BLaER1 treated with 17β-estradiol and CSF1 and Interleukin-3, amounts not matched to agents 10 nM and 100 nM (cell line): ENCODE data around the gene IFIT3.
"Not testable (repeated sequence)": the region's sequence is repeated elsewhere in the genome, so short reads cannot be mapped to it uniquely, and the experiment has no call there.

Experiments
- H3K27ac ChIP-seq, 11 experiments: shearing (Covaris generic); formaldehyde crosslinking; 2 replicates each; pipeline ENCODE4 v1.8.1; 2022
- H3K27me3 ChIP-seq, 11 experiments: shearing (Covaris generic); formaldehyde crosslinking; 2 replicates each; pipeline ENCODE4 v1.8.1; 2022
- H3K36me3 ChIP-seq, 11 experiments: shearing (Covaris generic); formaldehyde crosslinking; 2 replicates each; pipeline ENCODE4 v1.8.1; 2022
- H3K4me1 ChIP-seq, 10 experiments: shearing (Covaris generic); formaldehyde crosslinking; 2 replicates each; pipeline ENCODE4 v1.8.1; 2022
- H3K4me2 ChIP-seq, 11 experiments: shearing (Covaris generic); formaldehyde crosslinking; 2 replicates each; pipeline ENCODE4 v1.8.1; 2022
- H3K4me3 ChIP-seq, 10 experiments: shearing (Covaris generic); formaldehyde crosslinking; 2 replicates each; pipeline ENCODE4 v1.8.1; 2022
- H3K9ac ChIP-seq, 11 experiments: shearing (Covaris generic); formaldehyde crosslinking; 2 replicates each; pipeline ENCODE4 v1.8.1; 2022
- H3K9me3 ChIP-seq, 11 experiments: shearing (Covaris generic); formaldehyde crosslinking; replicated peaks in 1 of 11; 2 replicates each; pipeline ENCODE4 v1.8.1; 2022
- H4K20me1 ChIP-seq, 11 experiments: shearing (Covaris generic); formaldehyde crosslinking; 2 replicates each; pipeline ENCODE4 v1.8.1; 2022
- Cebpa-rat ChIP-seq, 11 experiments: shearing (Covaris generic); IDR thresholded peaks; 2 replicates each; pipeline ENCODE4 v1.8.1; 2022

Gene IFIT3

DNA sequence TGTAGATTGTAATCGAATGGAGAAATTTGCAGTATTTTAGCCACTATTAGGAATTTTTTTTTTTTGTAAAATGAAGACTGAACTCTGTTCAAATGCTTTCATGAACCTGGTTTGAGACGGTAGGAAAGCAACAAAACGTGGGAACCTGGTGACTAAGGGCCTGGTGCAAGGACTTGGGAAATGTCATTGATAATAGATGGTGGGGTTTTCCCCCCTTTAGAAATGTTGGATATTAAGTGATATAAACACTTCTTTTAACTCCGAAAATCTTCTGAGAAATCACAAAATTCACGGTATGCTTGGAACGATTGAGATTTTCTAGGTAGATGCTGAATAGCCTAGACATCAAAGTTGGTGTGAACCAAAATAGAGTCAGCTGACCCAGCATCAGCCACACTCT is 19.5 kb upstream of the IFIT3 start:
- Histone ChIP-seq H3K4me2 (no peak overlapping the region), H3K9me3 (peaks cover 0 to 16% (median 0%) of the 10 kb centered on the region in 11 experiments; a peak in 2 of 22 replicates), H3K9ac (no peak overlapping the region), H3K27me3 (no peaks in the 10 kb centered on the region), H3K4me1 (peaks cover 15 to 33% (median 19%) of the 10 kb centered on the region in 10 experiments), H3K27ac (no peak overlapping the region), H4K20me1 (peaks cover 0 to 8% (median 0%) of the 10 kb centered on the region in 11 experiments; a peak in 2 of 22 replicates), H3K36me3 (peaks cover 7 to 39% (median 30%) of the 10 kb centered on the region in 11 experiments; a peak in 19 of 22 replicates), H3K4me3 (no peak overlapping the region)
- no peak for TF ChIP-seq Cebpa-rat (IDR thresholded peaks at IDR 0.05)

DNA sequence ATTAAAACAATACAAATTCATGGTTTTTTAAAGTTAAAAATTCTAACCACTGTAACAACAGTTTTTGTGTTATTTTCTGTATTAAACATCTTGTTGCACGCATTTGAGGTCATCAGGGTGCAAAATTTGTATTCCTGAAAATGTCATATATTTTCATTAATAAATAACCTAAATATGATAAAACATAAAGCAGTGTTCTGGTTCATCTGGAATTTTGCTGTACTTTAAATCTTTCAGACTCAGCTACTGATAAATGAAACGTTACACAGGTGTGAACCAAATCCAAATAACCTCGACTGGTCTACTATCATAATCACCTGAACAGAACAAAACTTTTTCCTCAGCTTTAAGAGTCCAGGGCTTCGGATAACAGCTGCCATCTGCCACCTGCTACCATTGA is 19.1 kb upstream of the IFIT3 start:
- Histone ChIP-seq H3K27ac (no peak overlapping the region), H3K36me3 (peaks cover 7 to 39% (median 30%) of the 10 kb centered on the region in 11 experiments; a peak in 19 of 22 replicates), H3K27me3 (no peaks in the 10 kb centered on the region), H3K9me3 (peaks cover 0 to 16% (median 0%) of the 10 kb centered on the region in 11 experiments; a peak in 2 of 22 replicates), H4K20me1 (peaks cover 0 to 6% (median 0%) of the 10 kb centered on the region in 11 experiments; a peak in 2 of 22 replicates), H3K4me2 (no peak overlapping the region), H3K4me3 (no peak overlapping the region), H3K4me1 (peaks cover 10 to 29% (median 14%) of the 10 kb centered on the region in 10 experiments), H3K9ac (no peak overlapping the region)
- no peak for TF ChIP-seq Cebpa-rat (IDR thresholded peaks at IDR 0.05)

DNA sequence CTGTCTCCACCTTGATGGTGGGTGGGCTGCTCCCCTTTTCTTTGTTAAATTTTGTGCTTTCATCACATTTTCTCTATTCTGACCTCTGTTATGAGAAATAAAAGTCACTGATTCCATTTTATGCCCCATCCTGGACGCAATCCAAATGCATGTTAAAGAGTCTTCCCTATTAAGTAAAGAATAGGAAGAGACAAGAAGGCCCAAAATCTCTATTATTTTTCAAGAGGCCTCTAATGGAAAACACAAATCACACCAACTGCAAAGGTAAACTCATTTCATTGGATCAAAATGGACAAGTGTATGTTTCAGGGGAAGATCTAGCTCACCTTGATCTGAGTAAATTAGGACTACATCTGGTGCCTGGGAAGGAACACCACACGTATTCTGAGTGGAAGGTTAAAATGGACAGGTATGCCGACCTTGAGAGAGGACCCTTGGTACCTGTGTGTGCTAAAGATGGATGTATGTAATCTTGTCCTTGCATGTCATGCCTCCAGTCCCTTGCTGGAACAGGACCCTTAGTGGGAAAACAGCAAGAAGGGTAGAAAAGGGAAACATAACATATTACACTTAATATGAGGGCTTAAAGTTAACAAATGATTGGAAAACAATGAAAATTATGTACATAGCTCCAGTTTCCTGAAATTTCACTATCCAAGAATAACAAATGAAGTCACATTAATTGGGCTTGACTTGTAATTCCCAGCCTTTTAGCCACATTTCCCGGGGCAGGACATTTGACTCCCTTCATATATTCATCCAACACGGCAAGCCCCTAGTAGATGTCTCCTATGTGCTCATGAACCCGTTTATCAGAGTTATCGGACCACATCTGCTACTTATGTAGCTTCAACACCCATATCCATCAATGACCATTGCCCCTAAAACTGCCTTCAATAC is 18.4 kb upstream of the IFIT3 start:
- Histone ChIP-seq H3K36me3 (peaks cover 7 to 39% (median 30%) of the 10 kb centered on the region in 11 experiments; a peak in 19 of 22 replicates), H3K4me1 (peaks cover 3 to 22% (median 10%) of the 10 kb centered on the region in 10 experiments; a peak in 16 of 20 replicates), H4K20me1 (no peaks in the 10 kb centered on the region; a peak in 1 of 22 replicates), H3K4me3 (no peak overlapping the region), H3K27me3 (no peaks in the 10 kb centered on the region), H3K9ac (no peak overlapping the region), H3K9me3 (peaks cover 0 to 16% (median 0%) of the 10 kb centered on the region in 11 experiments; a peak in 2 of 22 replicates), H3K27ac (no peak overlapping the region), H3K4me2 (no peak overlapping the region)
- TF ChIP-seq Cebpa-rat (IDR thresholded peaks at IDR 0.05), result no peak

DNA sequence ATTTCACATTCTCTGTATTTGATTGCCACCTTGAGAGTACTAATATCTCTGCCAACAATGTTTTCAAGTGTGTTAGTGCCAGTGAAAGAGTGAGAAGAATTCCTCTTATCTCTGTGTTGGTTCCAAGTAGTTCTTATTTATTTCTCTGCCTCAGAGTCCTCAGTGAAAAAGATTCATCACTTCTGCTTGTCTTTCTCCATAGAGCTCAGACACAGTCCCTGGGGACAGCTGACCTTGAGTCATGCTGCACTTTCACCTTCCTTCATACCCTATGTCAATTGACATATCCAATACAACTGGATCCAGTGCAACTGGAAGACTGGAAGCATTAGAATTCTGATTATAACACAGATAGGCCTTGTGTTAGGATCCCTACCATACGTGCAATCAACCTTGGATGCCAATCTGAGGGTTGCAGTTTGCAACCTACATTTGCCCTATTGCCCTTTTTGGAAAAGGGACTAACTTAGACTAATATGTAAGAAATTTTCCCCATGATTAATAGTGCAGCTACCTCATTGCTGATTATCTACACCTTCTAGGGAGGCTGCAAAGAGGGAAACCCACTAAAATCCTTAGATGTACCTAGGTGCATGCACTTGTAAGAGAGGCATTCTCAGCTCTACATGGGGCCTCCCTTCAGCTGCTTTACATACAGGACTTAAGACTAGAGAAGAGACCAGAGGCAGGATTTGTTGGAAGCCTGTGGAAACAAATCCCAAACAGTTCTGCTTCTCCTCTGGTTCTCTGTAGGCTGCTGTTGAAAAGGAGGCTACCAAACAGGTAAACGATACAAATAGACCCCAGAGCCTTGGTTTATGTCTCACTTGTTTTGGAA is 17.5 kb upstream of the IFIT3 start:
- peaks cover 0 to 16% (median 0%) of the 10 kb centered on the region in 11 experiments; a peak in 2 of 22 replicates for H3K9me3 ChIP-seq
- H3K4me1 ChIP-seq, result peaks cover 0 to 18% (median 10%) of the 10 kb centered on the region in 10 experiments; a peak in 12 of 20 replicates
- no peak for TF ChIP-seq Cebpa-rat (IDR thresholded peaks at IDR 0.05)
- H3K4me2 ChIP-seq, result no peak overlapping the region
- H3K27me3 ChIP-seq, result no peaks in the 10 kb centered on the region
- no peak overlapping the region for H3K27ac ChIP-seq
- H3K9ac ChIP-seq, result no peak overlapping the region
- no peaks in the 10 kb centered on the region; a peak in 1 of 22 replicates for H4K20me1 ChIP-seq
- no peak overlapping the region for H3K4me3 ChIP-seq
- H3K36me3 ChIP-seq, result peaks cover 7 to 39% (median 30%) of the 10 kb centered on the region in 11 experiments; a peak in 19 of 22 replicates

DNA sequence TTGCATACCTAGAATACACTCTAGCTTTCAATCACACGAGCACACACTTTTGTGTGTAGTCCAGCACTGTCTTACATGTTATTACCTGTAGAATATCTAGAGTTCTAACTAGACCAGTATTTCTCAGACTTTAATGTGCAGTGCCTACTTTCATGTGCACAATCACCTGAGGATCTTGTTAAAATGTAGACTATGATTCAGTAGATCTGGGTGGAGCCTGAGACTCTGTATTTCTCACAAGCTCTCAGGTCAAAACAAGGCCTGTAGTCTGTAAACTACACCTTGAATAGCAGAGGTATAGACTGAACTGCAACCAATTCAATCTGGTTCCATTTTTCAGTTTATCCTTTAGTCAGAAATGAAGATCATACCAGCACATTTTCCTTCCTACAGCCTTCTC is 14.8 kb upstream of the IFIT3 start:
- Histone ChIP-seq H3K4me3 (no peak overlapping the region), H3K9ac (no peak overlapping the region), H3K4me2 (no peak overlapping the region), H4K20me1 (no peaks in the 10 kb centered on the region; a peak in 1 of 22 replicates), H3K27me3 (no peaks in the 10 kb centered on the region), H3K27ac (no peak overlapping the region), H3K36me3 (peaks cover 0 to 16% (median 4%) of the 10 kb centered on the region in 11 experiments; a peak in 10 of 22 replicates), H3K4me1 (peaks cover 0 to 6% (median 0%) of the 10 kb centered on the region in 10 experiments; a peak in 2 of 20 replicates), H3K9me3 (peaks cover 0 to 8% (median 0%) of the 10 kb centered on the region in 11 experiments; a peak in 5 of 22 replicates)
- no peak for TF ChIP-seq Cebpa-rat (IDR thresholded peaks at IDR 0.05)

DNA sequence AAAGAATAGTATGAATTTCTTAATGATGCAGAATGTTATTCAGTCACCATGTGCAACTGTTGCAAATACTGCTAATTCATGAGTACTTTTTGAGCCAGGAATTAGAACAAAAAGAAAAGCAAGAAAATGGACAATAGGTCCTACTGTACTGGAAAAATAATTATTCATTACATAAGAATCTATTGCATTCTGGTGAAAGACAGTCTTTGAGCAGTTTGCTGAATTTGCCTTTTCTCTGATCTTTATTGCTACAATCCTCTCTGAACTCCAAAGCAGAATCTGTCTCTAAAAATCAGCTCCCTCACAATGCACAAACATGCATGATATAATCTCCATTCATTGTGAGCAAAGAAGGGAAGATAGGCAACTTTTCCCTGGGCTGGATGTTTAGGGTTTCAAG is 13.1 kb upstream of the IFIT3 start:
- Histone ChIP-seq H3K36me3 (no peaks in the 10 kb centered on the region), H3K4me2 (no peak overlapping the region), H3K9ac (no peak overlapping the region), H3K27me3 (no peaks in the 10 kb centered on the region), H3K27ac (no peak overlapping the region), H3K9me3 (peaks cover 0 to 10% (median 0%) of the 10 kb centered on the region in 11 experiments; a peak in 5 of 22 replicates), H4K20me1 (no peaks in the 10 kb centered on the region), H3K4me3 (no peak overlapping the region), H3K4me1 (peaks cover 0 to 6% (median 0%) of the 10 kb centered on the region in 10 experiments; a peak in 3 of 20 replicates)
- no peak for TF ChIP-seq Cebpa-rat (IDR thresholded peaks at IDR 0.05)

DNA sequence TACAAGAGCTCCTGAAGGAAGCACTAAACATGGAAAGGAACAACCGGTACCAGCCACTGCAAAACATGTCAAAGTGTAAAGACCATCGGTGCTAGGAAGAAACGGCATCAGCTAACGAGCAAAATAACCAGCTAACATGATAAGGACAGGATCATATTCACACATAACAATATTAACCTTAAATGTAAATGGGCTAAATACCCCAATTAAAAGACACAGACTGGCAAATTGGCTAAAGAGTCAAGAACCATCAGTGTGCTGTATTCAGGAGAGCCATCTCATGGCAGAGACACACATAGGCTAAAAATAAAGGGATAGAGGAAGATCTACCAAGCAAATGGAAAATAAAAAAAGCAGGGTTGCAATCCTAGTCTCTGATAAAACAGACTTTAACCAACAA is 9.8 kb upstream of the IFIT3 start:
- H3K27me3 ChIP-seq, H3K9ac ChIP-seq, H3K27ac ChIP-seq, H3K4me3 ChIP-seq, H3K4me1 ChIP-seq, H4K20me1 ChIP-seq, H3K4me2 ChIP-seq, H3K36me3 ChIP-seq: not testable (repeated sequence)
- peaks cover 0 to 10% (median under 1%) of the 10 kb centered on the region in 11 experiments; a peak in 9 of 22 replicates for H3K9me3 ChIP-seq

DNA sequence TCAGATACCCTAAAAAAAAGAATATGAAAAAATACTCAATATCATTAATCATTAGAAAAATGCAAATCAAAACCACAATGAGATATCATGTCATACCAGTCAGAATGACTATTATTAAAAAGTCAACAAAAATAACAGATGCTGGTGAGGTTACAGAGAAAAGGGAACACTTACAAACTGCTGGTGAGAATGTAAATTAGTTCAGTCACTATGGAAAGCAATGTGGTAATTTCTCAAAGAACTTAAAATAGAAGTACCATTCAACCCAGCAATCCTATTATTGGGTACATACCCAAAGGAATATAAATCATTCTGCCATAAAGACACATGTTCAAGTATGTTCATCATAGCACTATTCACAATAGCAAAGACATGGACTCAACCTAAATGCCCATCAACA is 2.7 kb upstream of the IFIT3 start:
- H3K27ac ChIP-seq, H3K4me3 ChIP-seq, H3K9ac ChIP-seq, H4K20me1 ChIP-seq, H3K27me3 ChIP-seq, H3K36me3 ChIP-seq: not testable (repeated sequence)
- Histone ChIP-seq H3K4me2 (peak overlapping the region in 1 of 11 experiments; percentile 19; a peak in 1 of 22 replicates), H3K9me3 (peaks cover 3 to 19% (median 14%) of the 10 kb centered on the region in 11 experiments; a peak in 15 of 22 replicates), H3K4me1 (peaks cover 28 to 39% (median 31%) of the 10 kb centered on the region in 10 experiments)

DNA sequence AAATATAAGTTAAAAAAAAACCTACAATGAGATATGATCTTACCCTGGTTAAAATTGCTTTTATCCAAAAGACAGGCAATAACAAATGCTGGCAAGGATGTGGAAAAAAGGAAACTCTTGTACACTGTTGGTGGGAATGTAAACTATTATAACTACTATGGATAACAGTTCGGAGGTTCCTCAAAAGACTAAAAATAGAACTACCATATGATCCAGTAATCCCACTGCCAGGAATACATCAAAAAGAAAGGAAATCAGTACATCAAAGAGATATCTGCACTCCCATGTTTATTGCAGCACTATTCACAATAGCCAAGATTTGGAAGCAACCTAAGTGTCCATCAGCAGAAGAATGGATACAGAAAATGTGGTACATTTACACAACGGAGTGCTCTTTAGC is 1.9 kb upstream of the IFIT3 start:
- not testable (repeated sequence) for H3K9ac ChIP-seq, H4K20me1 ChIP-seq, H3K27me3 ChIP-seq, H3K4me3 ChIP-seq, H3K27ac ChIP-seq, H3K36me3 ChIP-seq
- 0 out of 22 replicates have a peak overlapping the region, but pooled peaks of 1 of the 11 experiments have one; percentile 19 for H3K4me2 ChIP-seq
- H3K4me1 ChIP-seq, result peaks cover 36 to 47% (median 39%) of the 10 kb centered on the region in 10 experiments
- peaks cover 3 to 19% (median 14%) of the 10 kb centered on the region in 11 experiments; a peak in 15 of 22 replicates for H3K9me3 ChIP-seq
